ENCODE measurements around the gene NEMP2.
A peak's percentile ranks its signal among the peaks of the same experiment; 100 is the strongest.

Gene NEMP2

GRCh38 chr2:190569994-190570755 is 35.7 kb upstream of the NEMP2 start:
- Histone ChIP-seq H3K4me1 (ENCODE audit: insufficient read depth, poor library complexity, severe bottlenecking) (peaks cover 41% of the 10 kb centered on the region), H3K4me3 (ENCODE audit: severe bottlenecking) (no peak overlapping the region), H3K36me3 (ENCODE audit: low read depth) (no peaks in the 10 kb centered on the region; the same call in 1 of the 2 replicates), H3K9me3 (ENCODE audit: severe bottlenecking) (peaks cover 3% of the 10 kb centered on the region), H3K27me3 (ENCODE audit: insufficient read depth, poor library complexity, severe bottlenecking) (no peaks in the 10 kb centered on the region), H3K27ac (ENCODE audit: poor library complexity, severe bottlenecking) (peak overlapping the region; percentile 86)
- ATAC-seq (ENCODE audit: low read depth), result no peak
- TF ChIP-seq CTCF (IDR thresholded peaks at IDR 0.05; ENCODE audit: poor library complexity, severe bottlenecking), result no peak
- no peak for DNase-seq (ENCODE audit: low spot score)

GRCh38 chr2:190564838-190565237 is 30.3 kb upstream of the NEMP2 start:
- no peak for TF ChIP-seq CTCF (IDR thresholded peaks at IDR 0.05; ENCODE audit: poor library complexity, severe bottlenecking)
- ATAC-seq (ENCODE audit: low read depth), result no peak
- no peak for DNase-seq (ENCODE audit: low spot score)
- Histone ChIP-seq H3K27me3 (ENCODE audit: insufficient read depth, poor library complexity, severe bottlenecking) (no peaks in the 10 kb centered on the region), H3K27ac (ENCODE audit: poor library complexity, severe bottlenecking) (no peak overlapping the region), H3K36me3 (ENCODE audit: low read depth) (no peaks in the 10 kb centered on the region; the same call in 1 of the 2 replicates), H3K4me1 (ENCODE audit: insufficient read depth, poor library complexity, severe bottlenecking) (no peaks in the 10 kb centered on the region), H3K9me3 (ENCODE audit: severe bottlenecking) (peaks cover 3% of the 10 kb centered on the region), H3K4me3 (ENCODE audit: severe bottlenecking) (no peak overlapping the region)

- Histone ChIP-seq H3K36me3 (ENCODE audit: low read depth) (no peaks in the 10 kb centered on the region; the same call in 1 of the 2 replicates), H3K9me3 (ENCODE audit: severe bottlenecking) (peaks cover 3% of the 10 kb centered on the region), H3K27me3 (ENCODE audit: insufficient read depth, poor library complexity, severe bottlenecking) (no peaks in the 10 kb centered on the region), H3K4me3 (ENCODE audit: severe bottlenecking) (no peak overlapping the region), H3K27ac (ENCODE audit: poor library complexity, severe bottlenecking) (no peak overlapping the region), H3K4me1 (ENCODE audit: insufficient read depth, poor library complexity, severe bottlenecking) (no peaks in the 10 kb centered on the region)
- DNase-seq (ENCODE audit: low spot score) (no peak), ATAC-seq (ENCODE audit: low read depth) (no peak)
- TF ChIP-seq CTCF (IDR thresholded peaks at IDR 0.05; ENCODE audit: poor library complexity, severe bottlenecking), result no peak
Measured at GRCh38 chr2:190563646-190564045, 29.1 kb upstream of the NEMP2 start.

- ATAC-seq (ENCODE audit: low read depth), result no peak
- TF ChIP-seq CTCF (IDR thresholded peaks at IDR 0.05; ENCODE audit: poor library complexity, severe bottlenecking), result no peak
- no peak for DNase-seq (ENCODE audit: low spot score)
- peaks cover 3% of the 10 kb centered on the region for H3K9me3 ChIP-seq (ENCODE audit: severe bottlenecking)
- H3K4me3 ChIP-seq (ENCODE audit: severe bottlenecking), result no peak overlapping the region
- no peak overlapping the region for H3K27ac ChIP-seq (ENCODE audit: poor library complexity, severe bottlenecking)
- H3K4me1 ChIP-seq (ENCODE audit: insufficient read depth, poor library complexity, severe bottlenecking), result no peaks in the 10 kb centered on the region
- H3K27me3 ChIP-seq (ENCODE audit: insufficient read depth, poor library complexity, severe bottlenecking), result no peaks in the 10 kb centered on the region
- no peaks in the 10 kb centered on the region; the same call in 1 of the 2 replicates for H3K36me3 ChIP-seq (ENCODE audit: low read depth)
Measured at GRCh38 chr2:190563109-190563508, 28.6 kb upstream of the NEMP2 start.

GRCh38 chr2:190562121-190562520 is 27.6 kb upstream of the NEMP2 start:
- Histone ChIP-seq H3K27ac (ENCODE audit: poor library complexity, severe bottlenecking) (no peak overlapping the region), H3K4me1 (ENCODE audit: insufficient read depth, poor library complexity, severe bottlenecking) (no peaks in the 10 kb centered on the region), H3K27me3 (ENCODE audit: insufficient read depth, poor library complexity, severe bottlenecking) (no peaks in the 10 kb centered on the region), H3K36me3 (ENCODE audit: low read depth) (no peaks in the 10 kb centered on the region), H3K4me3 (ENCODE audit: severe bottlenecking) (no peak overlapping the region), H3K9me3 (ENCODE audit: severe bottlenecking) (peaks cover 2% of the 10 kb centered on the region)
- DNase-seq (ENCODE audit: low spot score) (no peak), ATAC-seq (ENCODE audit: low read depth) (no peak)
- no peak for TF ChIP-seq CTCF (IDR thresholded peaks at IDR 0.05; ENCODE audit: poor library complexity, severe bottlenecking)

Measured in RWPE2 (cell line).